A673 (cell line): ENCODE measurements around the gene CCDC172. TPM values are rescaled to one million over a fixed set of nuclear protein-coding genes. Genes with fewer than 3 reads are reported as not detected.

Source experiments
- BruUV-seq: library from RNA; stranded (reverse); fragments of 400-500 nt; replicated peaks from 2 replicates; lab custom pipeline; 2021; lab: Mats Ljungman, UMichigan
- CTCF ChIA-PET: fragments of 300-600 bp; sonication (Branson Sonifier 250); formaldehyde crosslinking; loops from one replicate; lab custom pipeline; 2022; ENCODE audit warnings: antibody characterized with exemption; lab: Charles Lee
- POLR2A ChIA-PET: fragments of 300-600 bp; sonication (Branson Sonifier 250); formaldehyde crosslinking; loops from one replicate; lab custom pipeline; 2022; ENCODE audit warnings: antibody characterized with exemption; ENCODE audit not compliant: low non-redundant PET; lab: Charles Lee
- DNase-seq: peaks from one replicate; pipeline ENCODE4 v3.0.0-alpha.2; 2015; ENCODE audit warnings: low spot score
- H3K27ac ChIP-seq: fragments of 200-600 bp; sonication (generic); 2 replicates; pipeline ENCODE4 v1.5.1; 2016; ENCODE audit warnings: mixed run types, low read depth, mild to moderate bottlenecking, mixed read lengths, antibody characterized with exemption, low read length; ENCODE audit not compliant: poor library complexity, severe bottlenecking
- H3K27me3 ChIP-seq: fragments of 200-600 bp; sonication (generic); replicated peaks from 2 replicates; pipeline ENCODE4 v1.6.1; 2017; ENCODE audit warnings: mixed run types, low read depth, mild to moderate bottlenecking, mixed read lengths, antibody characterized with exemption, low read length; ENCODE audit not compliant: insufficient read depth, poor library complexity
- H3K36me3 ChIP-seq: fragments of 200-600 bp; sonication (generic); 2 replicates; pipeline ENCODE4 v1.6.1; 2016; ENCODE audit warnings: mixed run types, mild to moderate bottlenecking, mixed read lengths, antibody characterized with exemption, low read length; ENCODE audit not compliant: insufficient read depth, poor library complexity, severe bottlenecking
- H3K4me1 ChIP-seq: fragments of 200-600 bp; sonication (generic); 2 replicates; pipeline ENCODE4 v1.6.1; 2017; ENCODE audit warnings: mixed run types, mild to moderate bottlenecking, mixed read lengths, antibody characterized with exemption, low read length; ENCODE audit not compliant: insufficient read depth, poor library complexity, severe bottlenecking
- H3K4me3 ChIP-seq: fragments of 200-600 bp; sonication (generic); 2 replicates; pipeline ENCODE4 v1.5.1; 2016; ENCODE audit warnings: low read depth, mixed run types, mild to moderate bottlenecking, mixed read lengths, low read length; ENCODE audit not compliant: poor library complexity, severe bottlenecking
- H3K9me3 ChIP-seq: fragments of 200-600 bp; sonication (generic); 2 replicates; pipeline ENCODE4 v1.6.1; 2016; ENCODE audit warnings: mixed run types, low read depth, mild to moderate bottlenecking, mixed read lengths, antibody characterized with exemption, low read length; ENCODE audit not compliant: poor library complexity, severe bottlenecking
- EZH2 ChIP-seq: fragments of 200-600 bp; sonication (generic); IDR thresholded peaks from 2 replicates; pipeline ENCODE4 v1.6.1; 2017; ENCODE audit warnings: borderline replicate concordance, low read depth, mild to moderate bottlenecking, mixed read lengths, antibody characterized with exemption, low read length; ENCODE audit not compliant: poor library complexity, severe bottlenecking
- intact Hi-C: fragments of 100-400 bp; cut with micrococcal nuclease; formaldehyde crosslinking; loops from one replicate; pipeline ENCODE4 v1.10.0; 2022; ENCODE audit not compliant: unreplicated experiment
- total RNA-seq: library from RNA; stranded (reverse); gene quantifications from 2 replicates; pipeline ENCODE4 v1.2.3, GENCODE V29; 2021
- TF ChIP-seq, protein P1 (sequence below): fragments of 300-800, 200-600 bp; sonication (generic); conservative IDR thresholded peaks from 2 replicates; pipeline ENCODE4 v1.5.1; 2017; ENCODE audit warnings: low read depth, mild to moderate bottlenecking, antibody characterized with exemption, low read length, moderate library complexity, mixed read lengths

CCDC172 gene
- total RNA-seq, 1 experiment from 2014 or later: not detected

DNA sequence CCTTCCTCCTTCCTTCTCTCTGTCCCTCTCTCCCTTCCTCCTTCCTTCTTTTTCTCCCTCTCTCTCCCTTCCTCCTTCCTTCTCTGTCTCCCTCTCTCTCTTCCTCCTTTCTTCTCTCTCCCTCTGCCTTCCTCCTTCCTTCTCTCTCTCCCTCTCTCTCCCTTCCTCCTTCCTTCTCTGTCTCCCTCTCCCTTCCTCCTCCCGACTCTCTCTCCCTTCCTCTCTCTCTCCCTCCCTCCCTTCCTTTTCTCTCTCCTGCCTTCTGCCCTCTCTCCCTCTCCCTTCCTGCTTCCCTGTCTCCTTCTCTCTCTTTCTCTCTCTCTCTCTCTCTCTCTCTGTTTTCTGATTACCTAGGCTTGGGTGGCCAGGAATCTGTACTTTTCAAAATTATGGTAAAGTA is 34.6 kb upstream of the CCDC172 start:
- Histone ChIP-seq H3K27ac (no peak overlapping the region), H3K9me3 (no peaks in the 10 kb centered on the region), H3K4me3 (no peak overlapping the region), H3K4me1 (no peaks in the 10 kb centered on the region), H3K27me3 (peaks cover 62% of the 10 kb centered on the region), H3K36me3 (no peaks in the 10 kb centered on the region)
- ChIA-PET CTCF (no interaction called here), POLR2A (no interaction called here)
- intact Hi-C loops: loop anchor here (2.0 kb wide), 1 partner anchor 857 kb away; no protein-coding TSS in a partner anchor
- DNase-seq: no peak
- no TSS peak for BruUV-seq
- no peak for TF ChIP-seq EZH2
- TF ChIP-seq, protein P1, sequence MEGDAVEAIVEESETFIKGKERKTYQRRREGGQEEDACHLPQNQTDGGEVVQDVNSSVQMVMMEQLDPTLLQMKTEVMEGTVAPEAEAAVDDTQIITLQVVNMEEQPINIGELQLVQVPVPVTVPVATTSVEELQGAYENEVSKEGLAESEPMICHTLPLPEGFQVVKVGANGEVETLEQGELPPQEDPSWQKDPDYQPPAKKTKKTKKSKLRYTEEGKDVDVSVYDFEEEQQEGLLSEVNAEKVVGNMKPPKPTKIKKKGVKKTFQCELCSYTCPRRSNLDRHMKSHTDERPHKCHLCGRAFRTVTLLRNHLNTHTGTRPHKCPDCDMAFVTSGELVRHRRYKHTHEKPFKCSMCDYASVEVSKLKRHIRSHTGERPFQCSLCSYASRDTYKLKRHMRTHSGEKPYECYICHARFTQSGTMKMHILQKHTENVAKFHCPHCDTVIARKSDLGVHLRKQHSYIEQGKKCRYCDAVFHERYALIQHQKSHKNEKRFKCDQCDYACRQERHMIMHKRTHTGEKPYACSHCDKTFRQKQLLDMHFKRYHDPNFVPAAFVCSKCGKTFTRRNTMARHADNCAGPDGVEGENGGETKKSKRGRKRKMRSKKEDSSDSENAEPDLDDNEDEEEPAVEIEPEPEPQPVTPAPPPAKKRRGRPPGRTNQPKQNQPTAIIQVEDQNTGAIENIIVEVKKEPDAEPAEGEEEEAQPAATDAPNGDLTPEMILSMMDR: no peak

DNA sequence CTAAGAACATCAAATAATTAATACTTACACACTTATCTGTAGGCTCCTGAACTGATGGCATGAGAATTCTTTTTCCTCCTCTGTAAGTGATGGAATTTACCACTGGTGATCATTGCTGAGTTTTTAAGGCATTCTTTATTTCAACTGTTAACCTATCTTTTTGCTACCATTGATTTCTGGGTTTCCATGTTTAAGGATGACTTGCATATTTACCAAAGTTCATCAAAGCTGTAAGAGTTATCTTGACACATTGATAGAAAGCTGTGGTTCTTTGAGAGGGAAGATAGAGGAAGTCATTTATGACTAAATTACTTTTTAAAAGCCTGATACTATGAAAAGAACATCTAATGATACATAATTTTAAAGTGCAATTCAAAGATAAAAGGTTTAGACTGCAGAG is 31.8 kb upstream of the CCDC172 start:
- BruUV-seq: no TSS peak
- ChIA-PET CTCF (no interaction called here), POLR2A (no interaction called here)
- intact Hi-C loops: no loop called here
- Histone ChIP-seq H3K36me3 (no peaks in the 10 kb centered on the region), H3K4me3 (no peak overlapping the region), H3K27me3 (peaks cover 58% of the 10 kb centered on the region), H3K27ac (no peak overlapping the region), H3K4me1 (no peaks in the 10 kb centered on the region), H3K9me3 (no peaks in the 10 kb centered on the region)
- DNase-seq: no peak
- TF ChIP-seq EZH2: no peak
- TF ChIP-seq, protein P1: no peak

DNA sequence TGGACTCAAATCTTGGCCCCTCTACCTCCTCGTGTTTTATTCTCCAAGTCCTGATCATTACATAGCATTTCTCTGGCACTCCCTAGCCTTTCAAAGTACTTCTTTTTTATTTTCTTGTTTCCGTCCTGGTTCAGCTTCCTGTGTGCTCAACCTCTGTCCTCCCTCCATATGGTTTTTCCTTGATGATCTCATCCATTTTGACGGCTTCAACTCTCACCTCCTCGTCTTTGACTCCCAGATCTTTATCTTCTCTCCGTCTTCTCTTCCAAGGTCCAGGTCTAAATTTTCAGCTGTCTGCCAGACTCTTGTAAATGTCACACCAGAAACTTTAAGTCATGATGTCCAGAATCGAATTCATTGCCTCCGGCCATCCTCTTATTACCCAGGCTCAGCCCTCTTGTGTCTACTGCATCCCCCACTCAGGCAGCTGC is 27.9 kb upstream of the CCDC172 start:
- Histone ChIP-seq H3K4me3 (no peak overlapping the region), H3K36me3 (no peaks in the 10 kb centered on the region), H3K27ac (no peak overlapping the region), H3K27me3 (peaks cover 62% of the 10 kb centered on the region), H3K4me1 (no peaks in the 10 kb centered on the region), H3K9me3 (no peaks in the 10 kb centered on the region)
- ChIA-PET POLR2A (no interaction called here), CTCF (no interaction called here)
- no peak for DNase-seq
- intact Hi-C loops: no loop called here
- no TSS peak for BruUV-seq
- TF ChIP-seq, protein P1: no peak
- TF ChIP-seq EZH2: no peak
